ENCODE measurements around the gene LTBP2.
"Not testable (repeated sequence)": the region's sequence is repeated elsewhere in the genome, so short reads cannot be mapped to it uniquely, and the experiment has no call there.

The LTBP2 gene

DNA sequence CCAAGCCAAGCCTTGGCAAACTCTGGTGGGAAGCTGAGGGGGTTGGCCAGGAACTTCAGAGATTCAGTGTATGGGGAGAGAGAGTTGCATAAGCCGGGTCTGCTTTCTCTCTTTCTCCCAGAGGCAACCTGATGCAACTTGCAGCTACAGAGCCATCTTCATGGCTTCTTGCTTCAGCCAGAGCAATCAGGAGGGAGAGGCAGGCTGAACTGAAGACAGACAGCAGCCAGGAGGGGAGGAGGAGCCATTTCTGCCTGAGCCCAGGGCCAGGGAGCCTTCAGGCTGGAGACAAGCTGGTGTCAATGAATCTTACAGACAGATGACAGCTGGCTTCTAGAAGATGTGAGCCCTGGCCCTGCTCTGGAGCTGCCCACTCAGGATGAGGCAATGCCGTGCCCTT is 137.7 kb downstream of the LTBP2 start:
- no peak for DNase-seq

DNA sequence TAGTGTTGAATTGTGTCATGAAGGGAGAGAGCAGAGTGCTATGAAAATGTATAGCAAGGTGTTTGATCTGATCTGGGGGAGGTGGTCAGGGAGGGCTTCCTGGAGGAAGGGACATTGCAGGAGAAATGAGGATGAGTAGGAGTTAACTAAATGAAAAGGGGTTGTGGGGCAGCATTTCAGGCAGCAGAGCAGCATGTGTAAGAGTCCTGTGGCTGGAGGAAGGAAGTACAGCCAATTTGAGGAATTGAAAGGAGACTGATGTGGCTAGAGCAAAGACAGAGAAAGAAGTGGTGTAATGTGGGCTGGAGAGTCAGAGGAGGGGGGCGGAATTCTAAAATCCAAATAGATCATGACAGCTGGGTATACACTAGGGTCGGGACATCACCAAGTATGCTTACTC is 139.4 kb downstream of the LTBP2 start:
- no peak for DNase-seq

DNA sequence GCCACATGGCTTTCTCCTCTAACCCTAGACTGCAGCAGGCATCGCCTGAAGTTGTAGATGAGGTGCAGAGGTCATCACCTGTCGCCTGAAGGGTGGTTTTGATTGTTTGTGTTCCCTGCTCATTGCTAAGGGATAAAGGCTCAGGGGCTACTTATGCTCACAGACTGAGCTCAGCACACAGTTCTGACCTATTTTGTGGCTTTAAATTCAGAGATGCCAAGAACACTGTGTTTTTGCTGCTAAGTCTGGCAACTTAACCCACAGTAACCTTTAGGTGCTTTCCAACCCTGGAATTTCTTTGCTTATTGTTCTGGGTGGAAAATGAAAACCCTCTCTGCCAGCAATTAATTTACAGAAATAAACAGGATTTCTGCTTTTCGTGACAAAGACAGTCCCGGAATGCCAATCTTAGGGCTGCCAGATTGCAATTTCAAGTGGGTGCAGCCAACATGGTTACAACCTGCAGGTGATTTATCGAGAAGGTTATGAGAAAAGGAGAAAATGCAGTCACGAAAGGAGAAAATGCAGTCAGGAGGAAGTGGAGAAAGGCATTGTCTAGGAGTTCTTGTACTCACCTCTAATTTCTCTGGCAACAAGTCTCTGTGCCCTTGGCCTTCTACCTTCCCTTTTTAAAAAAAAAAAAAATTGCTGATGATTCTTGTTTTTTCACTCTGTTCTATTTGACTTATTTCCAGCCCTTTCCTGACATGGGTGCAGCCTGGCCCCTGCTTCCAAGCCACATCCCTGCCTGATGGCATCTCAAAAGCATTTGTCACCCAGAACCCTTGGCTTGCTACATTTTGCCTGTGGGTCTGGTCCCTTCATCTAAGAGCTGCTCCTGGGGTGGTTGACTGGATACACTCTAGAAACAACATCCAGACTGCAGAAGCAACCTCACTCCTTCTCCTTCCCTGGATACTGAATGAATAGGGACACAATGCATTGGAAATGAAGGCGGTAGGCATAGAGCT is 142.2 kb downstream of the LTBP2 start:
- no peak for DNase-seq

DNA sequence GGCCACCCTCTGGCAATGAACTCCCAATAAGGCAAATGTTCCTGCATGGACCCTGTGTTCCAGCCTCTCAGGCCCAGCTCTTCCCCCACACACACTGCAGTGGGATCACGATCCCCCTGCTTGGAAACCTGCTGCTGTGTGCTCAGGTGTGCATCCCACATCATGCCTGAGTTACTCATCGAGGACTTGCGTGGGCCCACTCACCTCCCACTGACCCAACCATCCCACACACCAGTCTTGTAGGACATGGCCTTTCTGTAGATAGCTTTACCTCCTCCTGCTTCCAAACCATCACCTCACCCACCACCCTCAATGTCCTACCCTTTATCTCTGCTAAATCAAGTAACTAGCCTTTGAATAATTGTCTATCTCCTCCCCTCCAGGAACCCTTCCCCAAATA is 143.5 kb downstream of the LTBP2 start:
- DNase-seq: no peak

DNA sequence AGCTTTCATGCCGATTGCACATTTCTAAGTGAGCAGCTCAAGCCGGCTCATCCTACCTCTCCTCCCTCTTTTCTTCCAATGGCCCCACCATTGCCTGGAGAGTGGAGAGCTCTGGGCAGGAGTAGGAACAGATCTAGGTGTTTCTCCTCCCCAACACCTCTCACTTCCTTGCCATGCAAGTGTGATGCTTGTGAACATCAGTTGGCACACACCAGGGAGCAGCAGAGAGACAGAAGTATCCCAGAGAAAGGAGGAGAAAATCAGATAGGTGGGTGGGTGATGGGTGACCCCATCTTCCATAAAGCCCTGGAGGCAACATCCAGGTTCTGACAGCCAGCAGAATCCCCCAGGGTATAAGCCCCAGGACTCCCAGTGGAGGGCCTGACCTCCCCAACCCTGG is 146.7 kb downstream of the LTBP2 start:
- DNase-seq: no peak

DNA sequence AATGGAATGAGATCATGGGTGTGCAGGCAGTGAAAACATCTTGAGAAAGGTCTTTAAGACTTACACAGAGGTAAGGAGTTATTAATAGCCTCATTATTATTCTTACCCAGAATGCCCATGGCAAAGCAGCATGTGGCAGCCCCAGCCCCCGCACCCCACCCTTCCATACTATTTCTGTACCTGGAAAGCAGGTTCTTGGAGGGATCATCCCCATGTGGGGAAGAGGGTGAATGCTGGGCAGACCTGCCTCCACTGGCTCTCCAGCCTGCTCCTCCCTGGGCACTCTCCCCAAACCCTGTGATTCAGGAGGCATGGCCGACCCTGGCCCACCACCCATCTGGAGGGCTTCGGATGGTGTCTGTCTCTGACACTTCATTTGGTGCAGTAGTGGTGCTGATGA is 147.3 kb downstream of the LTBP2 start:
- DNase-seq: no peak

DNA sequence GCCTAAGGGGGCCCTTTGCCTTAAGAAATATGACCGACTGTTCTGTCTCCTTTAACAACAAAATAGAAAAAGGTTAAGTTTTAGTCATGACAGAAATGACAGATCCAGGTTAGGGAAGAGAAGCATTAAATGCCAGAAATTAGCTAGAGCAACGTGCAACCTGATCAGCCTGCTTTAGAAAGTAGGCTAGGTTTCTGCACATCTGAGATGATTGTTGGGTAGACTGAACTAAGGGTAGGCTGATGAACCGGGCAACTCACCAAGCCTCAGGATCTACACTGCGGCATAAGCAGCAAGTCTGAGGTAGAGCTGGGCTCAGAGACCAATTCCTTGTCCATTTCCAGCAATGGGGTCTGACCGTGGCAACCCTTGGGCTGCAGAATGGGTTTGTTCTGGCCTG is 148.3 kb downstream of the LTBP2 start:
- no peak for DNase-seq

DNA sequence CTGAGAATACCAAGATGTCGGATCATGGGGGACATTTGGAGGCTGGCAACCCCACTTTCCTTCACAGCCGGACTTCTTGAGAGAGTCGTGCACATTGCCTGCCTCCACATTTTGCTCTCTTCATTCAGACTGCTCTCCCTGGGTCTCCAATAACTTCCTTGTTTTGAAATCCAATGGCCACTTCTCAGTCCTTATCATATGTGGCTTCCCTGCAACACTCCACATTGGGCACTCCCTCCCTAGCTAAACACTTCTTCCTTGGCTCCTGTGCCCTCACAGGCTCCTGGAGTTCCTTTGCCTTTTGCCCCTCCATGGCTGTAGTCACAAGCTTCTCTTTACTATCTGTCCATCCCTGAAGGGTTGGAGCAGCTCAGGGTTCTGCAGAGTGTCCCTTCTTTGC is 149.0 kb downstream of the LTBP2 start:
- DNase-seq: no peak

DNA sequence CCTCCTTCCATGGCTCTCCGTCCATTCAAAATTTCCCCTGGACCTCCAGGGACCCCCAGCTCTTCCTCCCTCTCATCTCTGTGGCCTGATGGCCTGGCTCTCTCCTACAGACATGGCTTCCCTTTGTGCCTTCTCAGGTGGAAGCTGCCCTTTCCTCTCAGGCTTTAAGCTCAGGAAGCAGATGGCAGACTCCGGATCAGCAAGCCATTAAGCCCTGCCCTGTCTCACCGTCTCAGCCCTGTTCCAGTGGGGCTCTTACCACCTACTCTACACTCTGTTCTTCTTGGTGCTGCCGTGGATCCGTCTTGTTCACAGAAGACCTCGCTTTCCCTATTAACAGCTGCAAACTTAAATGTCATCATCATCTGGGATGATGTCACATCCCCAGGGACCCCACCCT is 152.1 kb downstream of the LTBP2 start:
- DNase-seq: no peak

DNA sequence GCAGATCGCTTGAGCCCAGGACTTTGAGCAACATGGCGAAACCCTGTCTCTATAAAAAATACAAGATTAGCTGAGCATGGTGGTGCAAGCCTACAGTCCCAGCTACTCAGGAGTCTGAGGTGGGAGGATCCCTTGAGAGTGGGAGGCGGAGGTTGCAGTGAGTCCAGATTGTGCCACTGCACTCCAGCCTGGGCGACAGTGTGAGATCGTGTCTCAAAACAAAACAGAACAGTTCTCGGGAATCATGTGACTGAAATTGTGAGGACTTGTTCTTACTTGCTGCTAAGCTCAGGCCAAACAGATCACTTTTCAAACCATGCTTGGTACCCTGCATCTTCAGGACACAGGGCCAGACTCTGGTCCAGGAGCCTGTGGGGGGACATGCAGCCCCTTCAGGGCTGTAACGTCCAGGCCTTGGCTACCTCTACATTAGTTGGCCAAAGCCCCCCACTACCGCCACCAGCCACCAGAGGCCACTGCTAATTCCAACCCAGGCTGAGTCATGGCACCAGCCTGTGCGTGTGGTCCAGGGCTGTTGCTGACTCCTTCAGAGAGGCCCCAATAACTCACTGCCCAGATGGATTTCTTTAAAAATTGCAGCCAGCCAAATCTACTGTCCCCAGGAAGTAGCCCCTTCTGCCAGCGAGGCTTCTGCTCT is 152.6 kb downstream of the LTBP2 start:
- DNase-seq: no peak

DNA sequence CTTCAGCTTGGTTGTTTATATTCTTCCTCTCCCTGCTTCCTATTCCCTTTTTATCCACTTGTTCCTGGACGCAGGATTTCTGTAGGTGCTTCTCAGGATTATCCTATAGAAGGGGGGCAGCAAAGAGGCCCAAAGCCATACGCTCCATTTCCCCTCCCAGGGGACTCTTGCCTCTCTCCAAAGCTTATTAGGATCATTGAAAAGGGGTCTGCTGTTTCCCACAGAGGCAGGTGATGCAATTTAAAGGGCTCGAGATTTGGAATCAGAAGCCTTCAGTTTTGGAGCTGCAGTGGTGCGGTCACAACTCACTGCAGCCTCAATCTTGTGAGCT is 154.5 kb downstream of the LTBP2 start:
- no peak for DNase-seq

DNA sequence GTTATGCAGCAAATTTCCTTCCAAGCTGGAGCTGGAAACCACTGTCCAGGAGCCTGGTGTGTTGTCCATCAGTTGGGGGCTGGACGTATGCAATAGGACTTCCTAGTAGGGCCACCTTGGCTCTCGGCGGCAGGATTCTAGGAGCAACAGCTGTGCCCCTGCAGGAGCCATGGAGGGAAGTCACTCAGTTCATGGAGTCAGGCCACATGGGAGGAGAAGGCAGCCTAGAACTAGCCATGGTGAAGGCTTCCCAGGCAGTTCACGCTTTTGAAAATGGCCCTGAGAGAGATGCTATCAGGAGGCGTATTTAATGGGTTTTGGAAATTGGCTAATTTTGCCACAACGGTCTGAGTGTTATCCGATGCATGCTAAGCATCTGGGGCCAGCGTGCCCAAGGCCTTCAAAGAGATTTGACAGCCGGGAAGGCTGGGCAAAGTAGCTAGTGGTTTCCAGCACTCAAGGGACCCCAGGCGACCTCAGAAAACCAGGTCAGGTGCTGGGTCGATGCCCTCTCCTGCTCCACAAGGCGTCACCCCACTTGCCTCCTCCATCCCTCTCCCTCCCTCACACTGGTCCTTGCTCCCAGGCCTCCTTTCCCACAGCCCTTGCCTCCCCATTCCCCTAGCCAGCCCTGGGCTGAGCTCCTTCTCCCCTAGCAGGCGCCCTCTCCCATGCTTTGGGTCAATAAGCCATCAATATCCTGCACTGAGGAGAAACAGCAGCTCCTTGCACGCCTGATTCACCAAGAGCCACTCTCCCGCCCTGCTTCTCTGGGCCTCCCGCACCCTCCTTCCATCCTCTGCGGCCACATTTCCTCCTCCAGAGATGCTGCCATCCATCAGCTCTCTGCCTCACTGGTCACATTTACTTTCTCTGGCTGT is 155.1 kb downstream of the LTBP2 start:
- DNase-seq: no peak

DNA sequence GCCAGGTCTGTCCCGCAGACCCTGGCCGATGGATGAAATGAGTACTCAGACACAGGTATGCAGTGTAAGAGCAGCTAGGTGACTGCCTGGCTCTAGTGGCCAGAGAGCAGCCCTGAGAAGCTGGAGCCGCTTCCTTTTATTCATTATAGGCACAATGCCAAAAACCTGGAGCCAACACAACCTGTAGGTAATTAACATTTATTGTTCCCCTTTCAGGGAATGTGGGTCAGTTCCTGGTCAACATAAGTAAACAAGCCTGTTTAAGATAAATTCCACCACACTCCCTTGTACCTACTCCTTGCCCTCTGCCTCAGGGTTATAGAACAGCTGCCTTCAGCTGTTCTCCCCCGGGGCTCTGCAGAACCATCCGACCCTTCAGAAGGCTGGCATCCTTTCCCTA is 157.6 kb downstream of the LTBP2 start:
- DNase-seq: not testable (repeated sequence)

Data from NCI-H187 (cell line).